Uterus (tissue), 4 donors: ENCODE measurements around the gene RASGEF1C. TPM values are rescaled to one million over a fixed set of nuclear protein-coding genes. Genes with fewer than 3 reads are reported as not detected.

Experiments used
- DNase-seq, 2 donors: peaks; one replicate each; pipeline ENCODE4 v3.0.0-alpha.2; 2019 to 2020
- H3K27ac ChIP-seq, 2 donors: fragments of 200-600 bp; sonication (generic); 1 replicate in 1 of 2; 2 replicates in 1 of 2; pipeline ENCODE4 v1.5.1; 2016 to 2018
- H3K27me3 ChIP-seq, 2 donors: fragments of 200-600 bp; sonication (generic); one replicate each; pipeline ENCODE4 v1.5.1; 2018 to 2019; ENCODE audit warnings: control low read depth in 1 of 2
- H3K36me3 ChIP-seq, 2 donors: fragments of 200-600 bp; sonication (generic); one replicate each; pipeline ENCODE4 v1.5.1; 2019; ENCODE audit warnings: control low read depth in 1 of 2
- H3K4me1 ChIP-seq, 2 donors: fragments of 200-600 bp; sonication (generic); one replicate each; pipeline ENCODE4 v1.5.1; 2018 to 2019; ENCODE audit warnings: control low read depth in 1 of 2
- H3K4me3 ChIP-seq, 2 donors: fragments of 200-600 bp; sonication (generic); 1 replicate in 1 of 2; 2 replicates in 1 of 2; pipeline ENCODE4 v1.5.1; 2018 to 2019; ENCODE audit warnings: mild to moderate bottlenecking in 1 of 2
- H3K9me3 ChIP-seq, 2 donors: fragments of 200-600 bp; sonication (generic); one replicate each; pipeline ENCODE4 v1.5.1; 2019; ENCODE audit warnings: control low read depth in 1 of 2
- CTCF ChIP-seq, 4 experiments: fragments of 200-600 bp in 2 of 4; fragments of 450-650 bp in 2 of 4; sonication (generic) in 2 of 4; IDR thresholded peaks; one replicate each; pipeline ENCODE4 v1.5.1; 2016 to 2019; ENCODE audit warnings: antibody characterized with exemption in 4 of 4, mild to moderate bottlenecking in 2 of 4, moderate library complexity in 1 of 4
- POLR2A ChIP-seq, 2 donors: fragments of 450-650 bp; IDR thresholded peaks; one replicate each; pipeline ENCODE4 v1.6.1; 2016; ENCODE audit warnings: antibody characterized with exemption in 2 of 2, mild to moderate bottlenecking in 1 of 2, moderate library complexity in 1 of 2
- intact Hi-C: fragments of 100-400 bp; cut with DNase I; formaldehyde crosslinking; loops from one replicate; pipeline ENCODE4 v1.15.1; 2023; ENCODE audit warnings: low total_unique reads
- total RNA-seq, 4 donors: library from RNA; depleted of rRNA in 3 of 4; stranded (reverse); fragments of >200 nt in 3 of 4; gene quantifications; one replicate each; pipeline versions ENCODE4 v1.1.0 to v1.2.4, GENCODE V29; 2014 to 2023
- donor health status: DM: yes; HTN: yes; CAD: no.

The RASGEF1C gene
- total RNA-seq, 4 donors from 2014 or later: 1.2 TPM; not detected in 3

DNA sequence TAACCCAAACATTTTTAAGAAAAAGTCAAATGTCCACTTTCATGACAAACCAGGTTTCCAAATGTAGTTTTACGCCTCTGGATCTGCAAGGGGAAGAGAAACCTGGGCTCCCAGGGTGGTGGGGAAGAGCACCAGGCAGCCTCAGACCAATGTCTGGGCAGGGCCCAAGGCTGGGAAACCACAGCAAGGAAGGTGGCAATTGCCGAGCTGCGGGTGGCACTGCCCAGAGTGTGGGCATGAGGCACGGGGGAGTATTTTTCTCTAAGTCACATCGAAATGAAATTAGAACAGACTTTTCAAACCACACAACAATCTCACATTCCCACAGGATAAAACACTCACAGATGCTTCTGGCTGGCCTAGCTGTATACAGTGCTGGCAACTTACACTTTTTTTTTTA, 32.6 kb upstream of the RASGEF1C start:
- no peak overlapping the region for H3K27ac ChIP-seq
- TF ChIP-seq POLR2A (IDR thresholded peaks at IDR 0.05) (no peak), CTCF (IDR thresholded peaks at IDR 0.05) (no peak)
- DNase-seq: no peak
- intact Hi-C loops: no loop called here
- no peaks in the 10 kb centered on the region for H3K27me3 ChIP-seq
- H3K4me3 ChIP-seq: no peak overlapping the region
- H3K9me3 ChIP-seq: no peaks in the 10 kb centered on the region
- no peaks in the 10 kb centered on the region for H3K36me3 ChIP-seq
- no peaks in the 10 kb centered on the region for H3K4me1 ChIP-seq

GRCh38 chr5:180238631-180239030, 29.6 kb upstream of the RASGEF1C start:
- Histone ChIP-seq H3K27me3 (no peaks in the 10 kb centered on the region), H3K4me1 (no peaks in the 10 kb centered on the region), H3K36me3 (no peaks in the 10 kb centered on the region), H3K9me3 (no peaks in the 10 kb centered on the region), H3K27ac (no peak overlapping the region), H3K4me3 (no peak overlapping the region)
- TF ChIP-seq POLR2A (IDR thresholded peaks at IDR 0.05) (no peak), CTCF (IDR thresholded peaks at IDR 0.05) (no peak)
- DNase-seq: no peak
- intact Hi-C loops: no loop called here

DNA sequence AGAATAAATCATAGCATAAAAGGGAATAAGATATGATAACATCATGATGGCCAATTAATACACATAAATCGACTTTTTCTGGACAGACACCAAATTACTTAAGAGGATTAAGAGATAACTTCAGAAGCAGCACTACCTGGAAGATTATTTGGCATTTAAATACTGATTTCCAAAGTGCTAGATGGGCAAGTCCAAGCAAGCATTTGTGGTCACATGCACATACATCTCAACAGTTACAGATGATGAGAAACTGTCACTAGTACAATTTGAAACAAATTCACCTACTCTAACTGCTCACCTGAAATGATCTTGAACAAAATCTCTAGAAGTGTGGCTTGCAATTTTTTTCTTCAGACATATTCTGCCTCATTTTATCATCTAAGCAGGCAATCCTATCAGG, 26.8 kb upstream of the RASGEF1C start:
- H3K27me3 ChIP-seq: no peaks in the 10 kb centered on the region
- H3K9me3 ChIP-seq: no peaks in the 10 kb centered on the region
- intact Hi-C loops: no loop called here
- no peaks in the 10 kb centered on the region for H3K36me3 ChIP-seq
- TF ChIP-seq CTCF (IDR thresholded peaks at IDR 0.05) (no peak), POLR2A (IDR thresholded peaks at IDR 0.05) (no peak)
- no peaks in the 10 kb centered on the region for H3K4me1 ChIP-seq
- no peak overlapping the region for H3K4me3 ChIP-seq
- no peak for DNase-seq
- no peak overlapping the region for H3K27ac ChIP-seq

- no peaks in the 10 kb centered on the region for H3K4me1 ChIP-seq
- intact Hi-C loops: no loop called here
- TF ChIP-seq CTCF (IDR thresholded peaks at IDR 0.05): no peak
- TF ChIP-seq POLR2A (IDR thresholded peaks at IDR 0.05): no peak
- H3K27me3 ChIP-seq: no peaks in the 10 kb centered on the region
- DNase-seq: no peak
- H3K27ac ChIP-seq: no peak overlapping the region
- H3K9me3 ChIP-seq: no peaks in the 10 kb centered on the region
- no peak overlapping the region for H3K4me3 ChIP-seq
- no peaks in the 10 kb centered on the region for H3K36me3 ChIP-seq
Observed at GRCh38 chr5:180235077-180235476, 26.1 kb upstream of the RASGEF1C start.

- Histone ChIP-seq H3K9me3 (no peaks in the 10 kb centered on the region), H3K36me3 (no peaks in the 10 kb centered on the region), H3K4me1 (no peaks in the 10 kb centered on the region)
Observed at GRCh38 chr5:180234271-180234670, 25.3 kb upstream of the RASGEF1C start.

More at GRCh38 chr5:180234271-180234670, 25.3 kb upstream of the RASGEF1C start:
- H3K27ac ChIP-seq: no peak overlapping the region
- no peak for DNase-seq
- intact Hi-C loops: no loop called here
- TF ChIP-seq CTCF (IDR thresholded peaks at IDR 0.05) (no peak), POLR2A (IDR thresholded peaks at IDR 0.05) (no peak)
- H3K4me3 ChIP-seq: no peak overlapping the region
- no peaks in the 10 kb centered on the region for H3K27me3 ChIP-seq
